Stimulated activated CD8-positive, alpha-beta memory T cell treated with anti-CD3 and anti-CD28 coated beads, Interleukin-4, amount 100 ng/mL, for 4 hours (primary cell): ENCODE measurements around the gene HTRA2.
A peak's percentile ranks its signal among the peaks of the same experiment; 100 is the strongest.
"Not testable (repeated sequence)": the region's sequence is repeated elsewhere in the genome, so short reads cannot be mapped to it uniquely, and the experiment has no call there.

Source experiments
- DNase-seq, 2 donors: peaks; one replicate each; pipeline ENCODE4 v3.0.0-alpha.2; 2020; ENCODE audit warnings: low read depth in 2 of 2, low spot score in 1 of 2

The HTRA2 gene

DNA sequence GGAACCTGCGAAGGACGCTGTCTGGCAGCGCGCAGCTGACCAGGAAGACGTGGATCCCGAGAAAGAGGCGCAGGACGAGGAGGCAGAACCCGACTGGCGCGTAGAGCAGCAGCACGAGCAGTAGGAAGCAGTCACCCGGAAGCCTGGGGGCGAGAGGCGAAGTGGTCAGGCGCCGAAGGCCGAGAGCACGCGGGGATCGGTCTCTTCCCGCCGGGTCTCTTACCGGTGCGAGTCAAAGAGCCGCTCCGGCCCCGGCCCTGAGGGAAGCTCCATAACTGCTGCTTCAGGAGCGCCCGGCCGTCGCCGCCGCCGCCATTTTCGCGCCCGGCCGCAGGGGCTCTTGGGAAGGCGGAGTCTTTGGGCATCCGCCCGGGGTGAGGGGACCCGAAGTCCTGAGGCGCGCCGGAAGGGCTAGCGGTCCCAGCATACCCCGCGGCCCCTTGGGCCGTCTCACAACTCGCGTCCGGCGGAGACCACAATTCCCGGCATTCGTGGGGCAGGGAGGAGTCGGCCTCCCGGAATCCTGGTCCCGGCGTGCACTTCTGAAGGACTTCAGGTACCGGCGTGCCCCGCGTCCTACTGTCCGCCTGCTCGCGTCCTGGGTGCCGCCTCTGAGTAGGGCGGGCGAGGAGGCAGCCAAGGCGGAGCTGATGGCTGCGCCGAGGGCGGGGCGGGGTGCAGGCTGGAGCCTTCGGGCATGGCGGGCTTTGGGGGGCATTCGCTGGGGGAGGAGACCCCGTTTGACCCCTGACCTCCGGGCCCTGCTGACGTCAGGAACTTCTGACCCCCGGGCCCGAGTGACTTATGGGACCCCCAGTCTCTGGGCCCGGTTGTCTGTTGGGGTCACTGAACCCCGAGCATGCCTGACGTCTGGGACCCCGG lies at the start of gene HTRA2, which contains the start of gene AUP1:
Gene HTRA2, plus strand, starts transcription at position 577 of the 882 bp plus-strand sequence. Its CDS starts 74 bp downstream, at position 651.
Gene AUP1, minus strand, starts transcription at position 350 of the 882 bp plus-strand sequence. Its CDS starts 77 bp downstream, at position 273.
- DNase-seq = peak; percentile 57 to 77

DNA sequence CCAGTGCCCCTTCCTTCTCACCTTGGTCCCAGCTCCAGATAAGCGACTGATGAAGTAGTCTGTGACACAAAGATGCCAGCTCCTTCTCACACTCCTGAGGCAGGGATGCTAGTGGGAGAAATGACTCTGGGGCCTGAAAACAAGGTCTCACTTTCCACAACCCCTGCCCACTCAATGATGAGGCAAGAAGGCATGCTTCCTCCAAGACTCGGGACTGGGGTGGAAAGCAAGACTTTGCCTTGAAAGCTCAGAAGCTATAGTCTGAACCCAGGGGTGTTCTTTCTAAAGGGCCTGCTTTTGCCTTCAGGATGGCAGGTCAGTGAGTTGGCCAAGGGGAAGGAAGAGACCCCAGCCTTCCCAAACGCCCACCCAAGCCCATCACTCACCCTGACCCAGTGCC lies 48.3 kb upstream of the HTRA2 start:
- DNase-seq = no peak

DNA sequence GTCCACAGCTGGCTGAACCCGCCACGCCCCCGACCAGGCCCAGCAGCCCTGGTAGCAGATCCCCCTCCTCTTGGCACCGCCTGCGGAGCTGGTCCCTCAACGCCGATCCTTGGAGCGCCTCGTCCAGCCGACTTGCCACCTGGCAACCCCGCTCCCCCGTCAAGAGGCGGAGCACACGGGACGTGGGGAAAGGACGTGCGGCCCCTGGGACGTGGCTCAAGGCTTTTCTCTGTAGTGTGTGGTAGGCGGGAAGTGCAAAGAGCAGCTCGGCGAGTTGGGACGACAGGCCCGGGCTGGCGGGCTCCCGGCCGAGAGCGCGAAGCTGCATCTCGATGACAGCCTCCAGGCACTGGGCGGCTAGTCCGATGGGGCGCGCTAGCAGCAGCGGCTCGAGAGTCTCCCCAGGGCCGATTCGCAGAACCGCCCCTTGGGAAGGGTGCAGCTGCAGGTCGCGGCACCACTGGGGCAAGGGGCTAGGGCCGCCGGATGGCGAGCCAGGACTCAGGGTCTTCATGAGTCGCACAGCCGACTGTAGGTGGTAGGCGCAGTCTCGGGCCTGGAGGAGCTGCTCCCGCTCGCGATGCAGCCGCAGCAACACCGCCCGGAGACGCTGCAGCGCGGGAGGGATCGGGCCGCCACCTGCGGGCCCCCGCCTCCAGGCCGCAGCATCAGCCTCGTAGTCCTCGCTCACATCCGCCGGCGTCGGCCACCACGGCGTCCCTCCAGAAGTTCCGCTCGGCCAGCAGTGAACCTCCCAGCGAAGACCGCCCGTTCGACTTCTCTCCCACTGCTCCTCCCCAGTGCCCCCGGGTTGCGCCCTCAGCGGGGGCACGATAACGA lies 47.6 kb upstream of the HTRA2 start:
- DNase-seq = no peak

GRCh38 chr2:74482801-74483674 lies 46.7 kb upstream of the HTRA2 start, which contains the start of the genes CCDC142 and TTC31:
CCDC142 (minus strand) TSS chr2:74482998; CDS start chr2:74482837, 161 bp downstream.
TTC31 (plus strand) TSS chr2:74483081; CDS start chr2:74483096, 15 bp downstream.
- peak; percentile 85 to 89 for DNase-seq

DNA sequence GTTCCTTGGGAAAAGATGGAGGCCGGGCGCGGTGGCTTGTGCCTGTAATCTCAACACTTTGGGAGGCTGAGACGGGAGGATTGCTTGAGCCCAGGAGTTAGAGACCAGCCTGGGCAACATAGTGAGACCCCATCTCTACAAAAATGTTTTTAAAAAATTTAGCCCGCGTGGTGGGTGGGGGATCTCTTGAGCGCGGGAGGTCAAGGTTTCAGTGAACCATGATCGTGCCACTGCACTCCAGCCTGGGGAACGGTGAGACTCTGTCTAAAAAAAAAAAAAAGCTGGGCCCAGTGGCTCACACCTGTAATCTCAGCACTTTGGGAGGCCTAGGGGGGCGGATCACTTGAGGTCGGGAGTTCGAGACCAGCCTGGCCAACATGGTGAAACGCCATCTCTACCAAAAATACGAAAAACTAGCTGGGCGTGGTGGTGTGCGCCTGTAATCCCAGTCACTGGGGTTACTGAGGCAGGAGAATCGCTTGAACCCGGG lies 46.0 kb upstream of the HTRA2 start:
- not testable (repeated sequence) for DNase-seq

DNA sequence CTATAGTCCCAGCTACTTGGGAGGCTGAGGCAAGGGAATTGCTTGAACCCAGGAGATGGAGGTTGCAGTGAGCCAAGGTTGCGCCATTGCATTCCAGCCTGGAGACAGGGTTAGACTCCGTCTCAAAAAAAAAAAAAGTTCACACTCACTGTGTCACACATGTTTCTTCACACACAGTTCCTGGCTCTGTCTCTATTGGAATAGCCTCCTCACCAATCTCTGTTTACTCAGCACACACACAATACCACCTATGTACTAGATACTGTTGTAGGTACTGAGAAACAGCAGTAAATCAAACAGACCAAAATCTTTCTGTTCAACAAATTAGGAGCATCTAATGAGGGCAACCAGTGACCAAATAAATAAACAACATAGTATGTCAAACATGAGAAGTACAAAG lies 43.6 kb upstream of the HTRA2 start:
- DNase-seq = no peak

DNA sequence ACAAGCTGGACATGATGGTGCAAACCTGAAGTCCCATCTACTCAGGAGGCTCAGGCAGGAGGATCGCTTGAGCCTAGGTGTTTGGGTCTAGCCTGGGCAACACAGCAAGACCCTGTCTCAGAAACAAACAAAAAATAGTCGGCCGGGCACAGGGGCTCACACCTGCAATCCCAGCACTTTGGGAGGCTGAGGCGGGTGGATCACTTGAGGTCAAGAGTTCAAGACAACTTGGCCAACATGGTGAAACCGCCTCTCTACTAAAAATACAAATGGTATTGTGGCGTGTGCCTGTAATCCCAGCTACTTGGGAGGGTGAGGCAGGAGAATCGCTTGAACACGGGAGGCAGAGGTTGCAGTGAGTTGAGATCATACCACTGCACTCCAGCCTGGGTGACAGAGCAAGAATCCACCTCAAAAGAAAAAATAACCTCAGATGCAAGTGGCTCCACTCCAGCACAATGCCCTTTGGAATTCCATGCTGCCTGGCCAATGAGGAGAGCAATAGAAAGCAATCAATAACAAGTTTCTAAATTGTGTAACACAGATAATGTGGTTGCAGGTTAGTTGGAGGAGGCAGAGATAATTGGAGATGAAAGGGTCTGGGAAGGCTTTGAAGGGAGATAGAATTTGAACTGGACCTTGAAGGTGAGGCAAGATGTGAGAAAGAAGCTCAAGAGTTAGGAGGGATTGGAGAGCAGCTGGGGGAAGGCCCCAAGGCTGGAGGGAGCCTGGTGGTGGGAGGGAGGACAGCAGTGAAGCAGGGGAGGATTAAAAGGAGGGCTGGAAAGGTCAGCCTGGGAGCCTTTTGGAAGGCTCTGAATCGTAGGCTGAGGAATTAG lies 40.9 kb upstream of the HTRA2 start:
- DNase-seq = no peak

DNA sequence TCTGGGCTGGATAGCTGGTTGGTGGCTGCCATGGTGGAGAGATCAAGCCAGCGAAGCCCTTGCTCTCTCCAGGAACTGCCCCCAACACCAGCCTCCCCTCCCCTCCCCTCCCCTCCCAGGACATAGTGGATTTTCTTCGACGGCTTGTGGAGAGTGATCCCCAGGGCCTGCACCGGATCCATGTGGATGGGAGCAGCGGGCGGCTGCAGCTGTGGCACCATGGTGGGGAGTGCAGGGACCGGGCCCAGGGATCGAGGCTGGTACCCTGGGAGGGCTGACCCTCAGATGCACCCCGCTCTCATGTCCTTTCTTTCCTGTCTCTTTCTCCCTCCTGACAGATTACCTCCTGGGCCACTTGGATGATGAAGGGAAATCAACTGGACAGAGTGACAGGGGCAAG lies 39.8 kb upstream of the HTRA2 start:
- no peak for DNase-seq

DNA sequence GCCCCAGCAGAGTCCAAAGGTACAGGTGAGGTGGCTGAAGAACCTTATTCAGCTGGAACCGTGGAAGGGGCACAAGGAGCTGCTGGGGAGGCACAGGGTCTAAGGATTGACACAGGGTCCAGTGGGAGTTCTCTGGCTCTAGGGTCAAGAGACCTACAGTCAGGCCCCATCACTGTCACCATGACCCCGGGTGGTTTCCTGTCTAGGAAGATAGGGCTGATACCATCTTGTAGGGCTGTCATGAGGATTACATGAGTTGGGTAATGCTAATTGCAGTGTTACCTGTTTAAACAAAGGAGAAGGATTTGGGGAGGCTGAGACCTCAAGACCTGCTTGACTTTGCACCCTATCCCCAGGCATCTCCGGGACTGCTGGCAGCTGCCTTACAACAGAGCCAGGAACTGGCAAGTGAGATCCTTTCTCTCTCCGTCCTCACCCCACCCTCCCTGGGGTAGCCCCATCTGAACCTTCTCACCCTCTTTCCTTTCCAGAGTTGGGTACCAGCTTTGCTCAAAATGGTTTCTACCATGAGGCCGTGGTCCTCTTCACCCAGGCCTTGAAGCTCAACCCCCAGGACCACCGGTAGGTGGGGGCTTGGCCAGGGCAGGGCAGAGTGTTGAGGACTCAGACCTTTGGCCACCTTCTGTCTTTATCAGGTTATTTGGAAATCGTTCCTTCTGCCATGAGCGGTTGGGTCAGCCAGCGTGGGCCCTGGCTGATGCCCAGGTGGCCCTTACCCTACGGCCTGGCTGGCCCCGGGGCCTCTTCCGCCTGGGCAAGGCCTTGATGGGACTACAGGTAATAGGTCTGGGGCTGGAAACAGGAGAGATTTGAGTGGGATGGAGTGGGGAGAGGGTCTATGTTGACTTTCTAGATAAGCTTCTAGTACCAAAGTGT lies 37.8 kb upstream of the HTRA2 start:
- no peak for DNase-seq

GRCh38 chr2:74493546-74493945 lies 36.2 kb upstream of the HTRA2 start:
- no peak for DNase-seq

DNA sequence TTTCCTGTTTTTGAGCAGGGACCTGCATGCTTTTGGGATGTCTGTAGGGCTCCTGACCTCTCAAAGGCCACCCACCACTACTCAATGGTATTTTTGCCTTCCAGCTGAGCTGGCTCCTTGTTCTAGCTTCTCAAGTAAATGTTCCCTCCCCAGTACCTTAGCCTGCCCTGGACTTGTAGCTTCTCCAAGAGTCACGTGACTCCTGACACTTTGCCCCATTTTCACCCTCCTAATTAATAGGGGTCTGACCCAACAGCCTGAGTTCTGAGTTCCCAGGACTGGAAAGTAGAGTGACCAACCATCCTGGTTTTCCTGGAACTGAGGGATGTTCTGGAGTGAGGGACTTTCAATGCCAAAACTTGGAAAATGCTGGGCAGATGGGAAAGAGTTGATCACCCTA lies 34.3 kb upstream of the HTRA2 start:
- DNase-seq = no peak

- no peak for DNase-seq
These were observed 32.5 kb upstream of the HTRA2 start for GRCh38 chr2:74496997-74497776.

DNA sequence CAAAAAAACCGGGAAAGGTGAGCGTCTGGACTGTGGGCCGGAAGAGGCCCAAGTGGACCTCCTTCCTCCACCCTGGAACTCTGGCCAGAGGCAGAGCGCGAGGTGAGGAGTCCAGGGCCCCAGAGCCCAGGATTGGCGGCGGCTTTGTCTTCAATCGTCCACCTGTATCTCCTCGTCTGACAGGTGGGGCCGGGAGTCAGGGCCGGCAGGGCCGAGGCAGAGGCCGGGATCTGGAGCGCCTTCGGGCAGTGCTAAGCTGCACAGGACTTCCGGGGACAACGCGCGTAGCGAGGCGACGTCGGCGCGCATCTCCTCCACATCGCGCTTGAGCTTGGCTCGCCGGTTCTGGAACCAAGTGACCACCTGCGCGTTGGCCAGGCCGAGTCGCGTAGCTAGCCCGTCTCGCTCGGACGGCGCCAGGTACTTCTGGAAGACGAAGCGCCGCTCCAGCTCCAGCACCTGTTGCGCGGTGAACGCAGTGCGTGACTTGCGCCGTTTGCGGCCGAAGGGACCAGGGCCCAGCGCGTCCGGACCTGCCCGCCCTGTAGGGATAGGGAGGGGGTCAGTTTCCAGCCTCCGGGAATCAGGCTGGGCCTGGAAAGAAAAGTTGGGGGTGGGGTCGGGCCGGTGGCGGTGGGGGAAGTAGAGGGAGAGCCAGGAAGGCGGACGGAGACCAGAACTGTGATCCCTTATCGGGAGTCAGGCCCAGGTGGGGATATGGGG lies 31.8 kb upstream of the HTRA2 start:
- DNase-seq = no peak

DNA sequence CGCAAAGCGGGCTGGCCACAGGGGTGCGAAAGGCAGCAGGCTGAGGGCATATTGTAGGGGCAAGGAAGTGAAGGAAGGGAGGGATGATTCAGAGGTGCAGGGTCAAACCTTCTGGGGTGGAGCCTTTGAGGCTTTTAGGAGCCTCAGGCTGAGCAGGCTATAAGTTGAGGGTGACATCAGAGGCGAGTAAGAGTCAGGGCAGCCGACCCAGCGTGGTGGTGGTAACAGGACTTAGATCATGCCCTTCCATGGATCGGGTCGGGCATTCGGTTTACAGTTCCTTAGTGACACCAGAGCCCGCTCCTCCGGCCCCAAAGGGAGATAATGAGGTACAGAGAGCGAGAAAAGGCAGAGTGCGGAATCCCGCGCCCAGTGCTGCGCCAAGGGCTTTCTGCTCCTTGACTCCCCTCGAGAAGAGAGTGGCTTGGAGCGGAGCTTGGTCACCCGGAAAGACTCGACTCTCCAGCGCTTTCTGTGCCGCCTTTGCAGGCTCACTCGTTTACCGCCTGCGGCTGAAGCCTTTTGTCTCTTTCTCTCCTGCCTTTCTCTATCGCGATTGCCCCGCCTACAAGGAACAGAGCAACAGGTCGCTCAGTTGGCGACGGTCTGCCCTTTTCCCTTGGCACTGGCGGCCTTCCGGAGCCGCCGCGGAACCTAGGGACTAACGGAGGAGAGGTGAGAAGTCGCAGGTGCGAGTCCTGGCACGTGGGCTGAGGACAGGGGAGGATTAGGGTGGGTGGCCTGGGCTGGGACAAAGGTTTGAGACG lies 31.1 kb upstream of the HTRA2 start:
- DNase-seq = no peak

- DNase-seq = no peak
These were observed 30.3 kb upstream of the HTRA2 start, which contains the start of gene LBX2 for GRCh38 chr2:74499267-74499939. LBX2 (minus strand) TSS chr2:74499603; CDS start chr2:74499537, 66 bp downstream.
